ENCODE measurements around the gene PAPSS1.
"Not testable (repeated sequence)": the region's sequence is repeated elsewhere in the genome, so short reads cannot be mapped to it uniquely, and the experiment has no call there.

Gene PAPSS1

DNA sequence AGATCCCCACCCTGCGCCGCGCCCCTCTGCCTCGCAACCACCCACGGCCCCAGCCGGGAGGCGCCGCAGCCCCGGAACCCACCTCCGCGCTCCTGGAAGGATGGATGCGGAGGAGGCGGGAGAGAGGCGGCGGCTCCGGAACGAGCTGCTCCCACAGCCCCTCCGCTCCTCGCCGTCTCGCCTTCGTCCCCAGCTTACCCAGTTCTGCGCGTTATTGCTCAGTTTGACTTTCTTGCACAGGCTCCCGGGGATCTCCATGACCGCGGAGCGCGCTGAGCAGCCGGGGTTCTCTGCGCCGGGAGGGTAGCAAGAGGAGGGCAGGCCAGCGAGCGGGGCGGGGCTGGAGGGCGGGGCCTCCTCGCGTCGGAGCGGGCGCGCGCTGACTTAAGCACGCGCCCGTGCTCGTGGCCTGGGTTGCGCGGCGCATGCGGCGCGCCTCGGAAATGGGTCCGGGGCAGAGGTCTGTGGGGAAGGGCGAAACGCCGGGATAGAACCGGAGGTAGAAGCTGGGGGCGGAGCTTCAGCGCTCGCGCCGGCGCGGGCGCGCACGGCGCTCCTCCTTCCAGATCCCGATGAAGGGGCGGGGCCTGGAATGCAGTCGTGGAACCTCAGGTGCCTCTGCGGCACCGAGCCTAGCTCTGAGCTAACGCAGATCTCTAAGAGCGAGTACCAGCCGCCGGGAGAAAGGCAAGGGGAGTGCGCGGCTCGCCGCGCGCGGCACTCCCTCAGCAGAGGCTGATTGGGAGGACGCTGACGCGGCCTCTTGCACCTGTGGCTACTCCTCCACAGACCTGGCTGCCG, at the start of gene PAPSS1:
PAPSS1 (minus strand) TSS at position 313 of the 801 bp plus-strand sequence; CDS start at position 258, 55 bp downstream.
- peak; percentile 90 for DNase-seq (ENCODE audit: low read depth)

- DNase-seq (ENCODE audit: low read depth), result no peak
These were observed 40.4 kb upstream of the PAPSS1 start for GRCh38 chr4:107760281-107760947.

DNA sequence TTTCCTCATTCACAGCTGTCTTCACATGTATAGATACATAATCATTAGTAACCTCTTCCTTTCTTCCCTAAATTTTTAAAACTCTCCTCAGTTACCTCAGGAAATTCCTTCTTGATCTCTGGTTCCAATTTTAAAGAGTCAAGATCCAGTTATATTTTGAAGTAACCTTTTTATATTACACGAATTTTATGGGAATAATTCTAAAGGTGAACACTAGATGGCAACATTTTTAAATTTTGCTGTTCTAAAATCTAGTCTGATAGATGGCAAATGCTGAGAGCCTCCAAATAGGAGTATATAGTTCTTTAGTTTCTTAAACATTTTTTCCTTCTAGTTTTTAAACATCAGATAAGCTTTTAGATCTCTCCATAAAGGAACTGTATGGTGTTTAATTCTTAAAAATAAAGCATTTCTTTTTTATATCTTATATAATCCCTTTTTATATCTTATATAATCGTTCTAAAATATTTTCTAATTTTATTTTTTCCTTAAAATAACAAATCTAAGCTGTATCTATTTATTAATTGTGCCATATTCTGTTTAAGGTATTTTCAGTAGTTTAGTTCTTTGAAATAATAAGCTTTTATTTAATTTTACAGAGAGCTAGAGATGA, 37.9 kb upstream of the PAPSS1 start:
- no peak for DNase-seq (ENCODE audit: low read depth)

GRCh38 chr4:107757283-107757682, 37.2 kb upstream of the PAPSS1 start:
- no peak for DNase-seq (ENCODE audit: low read depth)

DNA sequence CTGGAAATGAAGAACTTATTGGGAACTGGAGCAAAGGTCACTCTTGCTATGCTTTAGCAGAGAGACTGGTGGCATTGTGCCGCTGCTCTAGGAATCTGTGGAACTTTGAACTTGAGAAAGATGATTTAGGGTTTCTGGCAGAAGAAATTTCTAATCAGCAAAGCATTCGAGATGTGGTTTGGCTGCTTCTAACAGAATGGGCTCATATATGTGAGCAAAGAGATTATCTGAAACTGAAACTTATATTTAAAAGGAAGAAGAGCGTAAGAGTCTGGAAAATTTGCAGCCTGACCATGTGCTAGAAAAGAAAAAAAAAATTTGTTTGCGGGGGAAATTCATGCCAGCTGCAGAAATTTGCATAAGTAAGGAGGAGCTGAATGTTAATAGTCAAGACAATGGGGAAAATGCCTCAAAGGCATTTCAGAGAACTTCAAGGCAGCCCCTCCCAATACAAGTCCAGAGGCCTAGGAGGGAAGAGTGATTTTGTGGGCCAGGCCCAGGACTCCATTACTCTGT, 35.9 kb upstream of the PAPSS1 start:
- no peak for DNase-seq (ENCODE audit: low read depth)

DNA sequence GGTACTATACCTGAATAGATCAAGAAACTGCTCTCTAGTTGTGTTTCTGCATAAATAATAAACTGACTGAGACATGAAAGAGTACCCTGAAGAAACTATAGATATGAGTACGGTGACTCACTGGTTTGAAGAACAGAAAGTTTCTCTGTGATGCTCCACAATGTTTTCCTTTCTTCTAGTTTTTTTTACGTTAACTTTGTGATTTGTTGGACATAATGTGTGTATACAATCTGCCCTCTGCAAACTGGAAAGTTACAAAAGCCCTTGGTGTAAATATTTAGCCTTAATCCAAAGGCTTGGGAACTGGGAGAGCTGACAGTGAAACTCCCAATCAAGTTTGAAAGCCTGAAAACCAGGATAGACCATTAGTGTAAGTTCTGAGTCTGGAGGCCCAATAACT, 31.6 kb upstream of the PAPSS1 start:
- no peak for DNase-seq (ENCODE audit: low read depth)

- no peak for DNase-seq (ENCODE audit: low read depth)
These were observed 27.9 kb upstream of the PAPSS1 start for GRCh38 chr4:107747748-107748486.

GRCh38 chr4:107746161-107746560, 26.1 kb upstream of the PAPSS1 start:
- DNase-seq (ENCODE audit: low read depth), result no peak

GRCh38 chr4:107744532-107744931, 24.5 kb upstream of the PAPSS1 start:
- no peak for DNase-seq (ENCODE audit: low read depth)

GRCh38 chr4:107743532-107743931, 23.5 kb upstream of the PAPSS1 start:
- DNase-seq (ENCODE audit: low read depth), result no peak

DNA sequence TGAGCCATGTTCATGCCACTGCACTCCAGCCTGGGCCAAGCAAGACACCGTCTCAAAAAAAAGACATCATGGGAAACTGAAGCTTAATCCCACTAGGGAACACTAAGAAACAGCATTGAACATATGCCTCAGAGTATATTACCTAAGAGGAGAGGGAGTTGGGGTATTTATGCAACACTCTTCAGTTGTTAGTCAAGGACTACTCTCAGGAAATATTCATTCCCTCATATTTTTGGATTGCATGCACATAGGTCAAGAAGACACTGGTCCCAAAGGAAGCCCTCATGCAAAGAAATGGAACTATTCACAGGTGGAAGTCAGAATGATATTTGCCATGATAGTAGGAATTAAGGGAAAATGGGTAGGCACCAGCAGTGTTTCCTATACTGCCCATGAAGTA, 22.8 kb upstream of the PAPSS1 start:
- no peak for DNase-seq (ENCODE audit: low read depth)

DNA sequence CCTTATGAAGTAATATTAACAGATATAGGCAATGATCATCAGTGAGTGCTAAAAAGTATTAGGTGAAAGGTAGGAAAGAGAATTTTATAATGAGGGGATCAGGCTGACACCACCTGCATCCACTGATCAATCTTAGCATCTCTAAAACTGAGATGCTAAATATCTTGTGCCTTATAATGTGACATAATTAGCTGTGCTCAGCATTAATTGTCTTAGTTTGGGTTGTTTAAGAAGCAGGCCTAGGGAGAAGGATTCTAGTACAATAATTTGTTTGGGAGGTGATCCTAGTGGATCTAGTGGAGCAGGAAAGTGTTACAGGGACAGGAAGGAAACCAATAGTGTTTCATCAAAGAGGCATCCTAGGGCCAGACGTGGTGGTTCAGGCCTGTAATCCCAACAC, 22.2 kb upstream of the PAPSS1 start:
- DNase-seq (ENCODE audit: low read depth), result no peak

GRCh38 chr4:107740950-107741701, 21.1 kb upstream of the PAPSS1 start:
- DNase-seq (ENCODE audit: low read depth), result no peak

- DNase-seq (ENCODE audit: low read depth), result no peak
These were observed 20.3 kb upstream of the PAPSS1 start for GRCh38 chr4:107740381-107740780.

DNA sequence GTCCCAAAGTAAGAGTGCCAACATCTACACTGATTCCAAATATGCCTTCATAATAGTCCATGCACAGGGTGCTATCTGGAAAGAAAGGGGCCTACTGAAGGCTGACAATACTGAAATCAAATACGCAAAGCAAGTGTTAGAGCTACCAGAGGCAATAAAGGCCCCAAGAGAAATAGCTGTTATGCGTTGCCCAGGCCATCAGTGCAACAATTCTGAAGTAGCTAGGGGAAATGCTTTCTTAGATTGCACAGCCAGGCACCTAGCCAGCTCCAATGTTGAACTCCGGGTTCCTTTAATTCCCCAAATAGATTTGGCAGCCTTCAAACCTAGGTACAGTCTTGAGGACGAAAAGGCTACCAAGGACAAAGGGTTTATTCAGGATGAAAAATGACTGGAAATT, 17.4 kb upstream of the PAPSS1 start:
- DNase-seq (ENCODE audit: low read depth), result no peak

DNA sequence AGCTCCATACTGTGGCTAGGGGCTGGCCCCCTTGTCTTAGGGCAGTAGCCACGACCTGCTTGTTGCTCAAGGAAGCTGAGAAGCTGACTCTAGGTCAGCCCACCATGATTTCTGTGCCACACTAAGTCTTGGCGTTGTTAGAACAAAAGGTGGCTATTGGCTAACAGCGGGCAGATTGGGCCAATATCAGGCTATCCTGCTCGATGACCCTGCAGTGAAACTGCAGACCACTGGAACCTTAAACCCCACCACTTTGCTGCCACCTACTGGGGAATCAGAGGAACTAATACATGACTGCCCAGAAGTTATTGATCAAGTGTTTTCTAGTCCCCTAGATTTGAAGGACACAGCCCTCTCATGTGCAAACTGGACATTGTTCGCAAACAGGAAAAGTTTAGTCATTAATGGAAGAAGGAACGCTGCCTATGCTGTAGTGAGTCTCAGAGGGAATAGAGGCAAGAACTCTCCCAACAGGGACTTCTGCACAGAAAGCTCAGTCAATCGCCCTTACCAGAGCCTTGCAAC, 17.0 kb upstream of the PAPSS1 start:
- DNase-seq (ENCODE audit: low read depth), result peak; percentile 9

DNA sequence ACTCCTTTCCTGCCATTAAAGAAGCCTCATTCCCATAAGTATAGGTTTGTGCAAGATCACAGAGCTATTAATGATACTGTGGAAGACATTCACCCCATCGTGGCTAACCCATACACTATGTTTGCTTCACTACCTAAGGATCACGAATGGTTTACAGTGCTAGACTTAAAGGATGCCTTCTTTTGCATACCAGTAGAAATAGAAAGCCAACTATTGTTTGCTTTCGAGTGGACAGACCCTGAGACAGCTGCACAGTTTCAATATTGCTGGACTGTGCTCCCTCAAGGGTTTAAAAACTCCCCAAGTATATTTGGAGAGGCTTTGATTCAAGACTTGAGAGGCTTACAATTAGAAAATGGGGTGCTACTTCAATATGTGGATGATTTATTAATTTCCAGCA, 16.0 kb upstream of the PAPSS1 start:
- no peak for DNase-seq (ENCODE audit: low read depth)

- no peak for DNase-seq (ENCODE audit: low read depth)
These were observed 14.1 kb upstream of the PAPSS1 start for GRCh38 chr4:107734120-107734519.

GRCh38 chr4:107733431-107733925, 13.4 kb upstream of the PAPSS1 start:
- no peak for DNase-seq (ENCODE audit: low read depth)

DNA sequence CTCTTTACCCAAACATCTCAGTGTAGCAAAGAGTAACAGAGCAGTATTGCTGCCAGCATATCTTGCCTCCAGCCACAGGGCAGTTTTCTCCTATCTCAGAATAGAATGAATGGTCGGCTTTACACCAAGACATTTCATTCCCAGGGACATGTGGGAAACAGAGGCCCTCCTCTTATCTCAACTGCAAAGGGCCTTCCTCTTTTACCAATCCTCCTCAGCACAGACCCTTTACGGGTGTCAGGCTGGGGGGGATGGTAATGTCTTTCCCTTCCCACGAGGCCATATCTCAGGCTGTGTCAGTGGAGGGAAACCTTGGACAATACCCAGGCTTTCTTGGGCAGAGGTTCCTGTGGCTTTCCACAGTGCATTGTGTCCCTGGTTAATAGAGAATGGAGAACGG, 9.0 kb upstream of the PAPSS1 start:
- not testable (repeated sequence) for DNase-seq (ENCODE audit: low read depth)
